IPS DF 4.7 (cell line): Measurements from ENCODE around the gene CHAF1B.
"Not testable (repeated sequence)": the region's sequence is repeated elsewhere in the genome, so short reads cannot be mapped to it uniquely, and the experiment has no call there.

Experiments
- DNase-seq: peaks from one replicate; pipeline ENCODE4 v3.0.0-alpha.2; 2013; ENCODE audit warnings: low spot score; ENCODE audit errors: extremely low read depth

The CHAF1B gene

GRCh38 chr21:36388096-36388495, 2.9 kb downstream of the CHAF1B start:
- no peak for DNase-seq

DNA sequence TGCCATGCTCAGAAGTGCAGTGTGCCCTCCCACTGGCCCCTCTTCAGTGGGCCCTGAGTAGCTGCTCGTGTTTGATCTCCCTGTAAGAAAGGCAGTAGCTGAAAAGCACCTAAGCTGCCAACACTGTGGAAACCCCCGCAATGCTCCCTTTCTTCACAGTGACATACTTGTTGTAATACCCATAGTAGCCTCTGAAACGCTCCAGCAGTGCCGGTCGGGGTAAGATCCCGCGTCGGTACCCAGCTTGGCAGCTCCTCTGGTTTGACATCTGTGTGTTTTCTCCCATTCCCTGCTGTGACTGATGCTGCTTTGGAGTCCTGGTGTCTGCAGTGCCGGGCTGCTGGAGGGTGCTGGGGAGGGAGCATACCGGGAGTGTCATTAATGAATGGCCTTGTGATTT, 3.6 kb downstream of the CHAF1B start:
- peak; percentile 9 for DNase-seq

DNA sequence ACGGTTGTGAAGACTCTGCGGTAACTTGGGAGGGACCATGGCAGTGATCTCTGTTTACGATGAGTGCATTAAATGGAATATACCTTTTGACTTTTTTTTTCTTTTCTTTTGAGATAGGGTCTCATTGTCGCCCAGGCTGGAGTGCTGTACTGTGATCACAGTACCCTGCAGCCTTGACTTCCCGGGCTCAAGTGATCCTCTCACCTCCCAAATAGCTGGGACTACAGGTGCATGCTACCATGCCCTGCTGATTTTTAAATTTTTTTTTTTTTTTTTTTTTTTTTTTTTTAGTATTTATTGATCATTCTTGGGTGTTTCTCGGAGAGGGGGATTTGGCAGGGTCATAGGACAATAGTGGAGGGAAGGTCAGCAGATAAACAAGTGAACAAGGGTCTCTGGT, 6.5 kb downstream of the CHAF1B start:
- DNase-seq, result not testable (repeated sequence)

GRCh38 chr21:36395353-36396111, 10.3 kb downstream of the CHAF1B start:
- no peak for DNase-seq

- no peak for DNase-seq
Measured at GRCh38 chr21:36396325-36396724, 11.1 kb downstream of the CHAF1B start.

- no peak for DNase-seq
Measured at GRCh38 chr21:36396971-36397370, 11.8 kb downstream of the CHAF1B start.

- DNase-seq, result no peak
Measured at GRCh38 chr21:36397606-36398005, 12.4 kb downstream of the CHAF1B start.

- DNase-seq, result not testable (repeated sequence)
Measured at GRCh38 chr21:36399736-36400135, 14.5 kb downstream of the CHAF1B start.

DNA sequence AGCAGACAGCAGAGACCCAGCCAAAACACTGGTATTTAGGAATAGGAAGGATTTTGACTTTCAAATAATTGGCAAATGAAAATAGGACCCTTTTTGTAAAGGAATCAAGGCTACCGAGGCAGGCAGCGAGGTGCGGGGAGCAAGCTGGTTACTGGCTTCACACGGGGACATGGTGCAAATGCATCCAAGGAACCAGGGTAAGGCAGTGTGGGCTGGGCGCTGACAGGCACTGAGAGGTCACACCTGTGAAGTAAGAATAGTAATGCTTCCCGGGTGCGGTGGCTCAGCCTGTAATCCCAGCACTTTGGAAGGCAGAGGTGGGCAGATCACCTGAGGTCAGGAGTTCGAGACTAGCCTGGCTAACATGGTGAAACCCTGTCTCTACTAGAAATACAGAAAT, 15.5 kb downstream of the CHAF1B start:
- no peak for DNase-seq

DNA sequence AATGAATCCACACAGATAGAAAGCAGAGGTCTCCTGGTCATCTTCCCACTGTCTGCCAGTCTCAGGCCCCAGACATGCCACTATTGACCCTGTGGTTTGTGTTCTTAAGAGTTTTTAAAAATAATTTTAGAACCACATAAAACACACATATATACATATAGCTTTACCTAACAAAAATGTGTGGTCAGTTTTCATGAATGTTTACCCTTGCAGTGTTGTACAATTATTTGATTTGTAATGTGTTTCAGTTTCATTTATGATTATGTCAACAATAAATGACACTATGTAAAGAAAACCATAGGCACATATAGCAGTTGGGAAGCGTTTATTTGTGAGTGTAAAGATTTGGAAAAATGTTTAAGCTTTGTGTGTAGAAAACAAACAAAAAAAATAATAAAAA, 17.1 kb downstream of the CHAF1B start:
- no peak for DNase-seq

GRCh38 chr21:36403713-36404112, 18.5 kb downstream of the CHAF1B start:
- DNase-seq, result no peak

DNA sequence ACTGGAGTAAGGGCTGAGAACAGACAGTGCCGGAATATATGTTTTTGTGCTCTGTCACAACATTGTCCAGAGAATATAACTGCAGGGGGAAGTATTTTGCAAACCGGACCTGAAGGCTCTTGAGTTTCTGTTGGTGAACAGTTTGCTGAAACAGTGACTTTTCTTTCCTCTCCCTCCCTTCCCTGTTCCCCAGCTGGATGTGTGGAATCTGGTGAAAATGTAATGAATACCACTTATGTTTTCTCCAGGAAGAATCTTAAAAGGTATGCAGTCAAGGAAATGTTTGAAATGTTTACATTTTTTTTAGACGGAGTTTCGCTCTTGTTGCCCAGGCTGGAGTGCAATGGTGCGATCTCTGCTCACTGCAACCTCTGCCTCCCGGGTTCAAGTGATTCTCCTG, 23.4 kb downstream of the CHAF1B start:
- no peak for DNase-seq

- DNase-seq, result no peak
Measured at GRCh38 chr21:36411301-36411700, 26.1 kb downstream of the CHAF1B start.

- DNase-seq, result no peak
Measured at GRCh38 chr21:36412916-36413315, 27.7 kb downstream of the CHAF1B start.

- DNase-seq, result no peak
Measured at GRCh38 chr21:36415375-36415774, 30.2 kb downstream of the CHAF1B start.

- DNase-seq, result no peak
Measured at GRCh38 chr21:36419241-36419640, 34.0 kb downstream of the CHAF1B start.

GRCh38 chr21:36419996-36420395, 34.8 kb downstream of the CHAF1B start:
- peak; percentile 72 for DNase-seq

- no peak for DNase-seq
Measured at GRCh38 chr21:36420571-36421339, 35.6 kb downstream of the CHAF1B start.

- DNase-seq, result peak; percentile 64
Measured at GRCh38 chr21:36422279-36423098, 37.3 kb downstream of the CHAF1B start.

DNA sequence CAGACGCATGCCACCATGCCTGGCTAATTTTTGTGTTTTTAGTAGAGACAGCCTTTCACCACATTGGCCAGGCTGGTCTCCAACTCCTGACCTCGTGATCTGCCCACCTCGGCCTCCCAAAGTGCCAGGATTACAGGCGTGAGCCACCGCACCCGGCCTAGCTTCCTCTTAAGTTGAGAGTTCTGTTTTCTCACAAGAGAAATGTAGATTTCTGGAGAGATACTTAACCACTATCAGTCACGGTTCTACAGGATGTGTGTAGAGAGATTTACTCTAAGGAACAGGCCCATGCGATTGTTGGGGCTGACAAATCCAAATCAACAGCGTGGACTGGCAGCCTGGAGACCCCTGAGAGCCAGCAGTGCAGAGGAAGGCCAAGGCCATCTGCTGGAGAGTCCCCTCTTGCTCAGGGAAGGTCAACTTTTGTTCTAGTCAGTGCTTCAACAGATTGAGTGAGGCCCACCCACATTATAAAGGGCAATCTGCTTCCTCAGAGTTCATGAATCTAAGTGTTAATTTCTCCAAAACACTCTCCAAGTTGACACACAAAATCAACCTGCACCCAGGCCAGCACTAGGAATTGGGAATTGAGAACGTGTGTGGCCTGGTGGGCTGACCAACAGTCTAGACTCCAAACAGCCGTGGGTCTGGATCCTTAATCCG, 38.7 kb downstream of the CHAF1B start:
- no peak for DNase-seq

DNA sequence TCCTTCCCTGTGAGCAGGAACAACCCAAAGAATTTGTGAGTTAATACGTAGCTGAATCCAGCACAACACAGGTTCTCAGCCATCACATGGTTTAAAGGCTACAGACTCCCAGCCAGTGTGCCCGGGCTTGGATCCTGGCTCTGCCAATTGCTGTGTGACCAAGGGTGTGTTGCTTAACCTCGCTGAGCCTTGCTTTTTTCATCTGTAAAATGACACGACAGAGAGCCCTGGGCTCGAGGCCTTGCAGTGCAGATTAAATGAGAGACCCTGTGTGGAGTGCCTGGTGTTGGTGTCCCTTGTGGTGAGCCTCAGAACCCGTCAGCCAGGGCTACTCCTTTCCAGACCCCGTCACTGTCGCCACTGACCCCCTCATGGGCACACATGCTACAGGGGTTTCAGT, 39.4 kb downstream of the CHAF1B start:
- no peak for DNase-seq
